ENCODE data around the gene ZNF772. TPM values are rescaled to one million over a fixed set of nuclear protein-coding genes. Genes with fewer than 3 reads are reported as not detected.
A peak's percentile ranks its signal among the peaks of the same experiment; 100 is the strongest.
"Not testable (repeated sequence)": the region's sequence is repeated elsewhere in the genome, so short reads cannot be mapped to it uniquely, and the experiment has no call there.

Gene ZNF772
- 5.8 TPM for total RNA-seq (2013)
- polyA plus RNA-seq (1 to 10 TPM in 1 of 3 donors, under 1 TPM in 2; 0.32 to 1.2 (median 0.99) TPM), polyA minus RNA-seq (1.9 and 2.4 TPM in 2 replicates), total RNA-seq (0.84 to 8.7 (median 2.4) reads per million in 11 experiments)

- Histone ChIP-seq H2AFZ (ENCODE audit: insufficient read depth, low read depth, low read length, poor library complexity, severe bottlenecking) (peak within 1 kb of the TSS; percentile 98), H3K9ac (ENCODE audit: insufficient read depth, low read length, poor library complexity, severe bottlenecking) (peak within 1 kb of the TSS; percentile 73), H3K27ac (ENCODE audit: low read depth in 1 of 2, low read length in 2 of 2) (peak within 1 kb of the TSS; percentile 51 to 91), H3K4me2 (replicated peaks; ENCODE audit: extremely low read depth, low read length, poor library complexity, severe bottlenecking) (peak within 1 kb of the TSS; percentile 74), H3K4me1 (ENCODE audit: control insufficient read depth in 1 of 2, insufficient read depth in 2 of 2, low read length in 2 of 2) (peaks cover 12 to 15% of the 10 kb centered on the region in 2 donors), H3K79me2 (ENCODE audit: insufficient read depth, low read length) (no peaks in the 10 kb centered on the region), H4K20me1 (ENCODE audit: insufficient read depth, low read length) (no peaks in the 10 kb centered on the region), H3K27me3 (ENCODE audit: control insufficient read depth in 2 of 2, insufficient read depth in 2 of 2, low read length in 2 of 2) (no peaks in the 10 kb centered on the region), H3K4me3 (replicated peaks in 1 of 3; ENCODE audit: low read depth in 2 of 3, low read length in 3 of 3) (peak within 1 kb of the TSS; percentile 82 to 95 (median 87)), H3K36me3 (replicated peaks in 1 of 2; ENCODE audit: control insufficient read depth in 1 of 2, insufficient read depth in 2 of 2, low read length in 2 of 2) (peaks cover 19 to 40% of the 10 kb centered on the region in 2 donors), H3K9me3 (replicated peaks in 1 of 2; ENCODE audit: control insufficient read depth in 1 of 2, insufficient read depth in 1 of 2, low read length in 2 of 2) (peaks cover 64 to 83% of the 10 kb centered on the region in 2 donors)
- WGBS (ENCODE audit: insufficient coverage), result 7% methylated on average over 29 of the region's 38 CpGs
- H3K27ac Mint-ChIP-seq, result peak within 1 kb of the TSS; percentile 67 to 92 (median 88)
- peak within 1 kb of the TSS; percentile 79 to 92 for H3K4me3 Mint-ChIP-seq
- intact Hi-C loops (cut with micrococcal nuclease), result loop anchor here in 1 of 2 donors (1.0 to 5.0 kb wide), 4 partner anchors 40 to 203 kb away; partner anchors contain the start of genes ZNF17, ZNF416, ZNF551 and ZNF749
- H3K36me3 Mint-ChIP-seq, result peaks cover 30 to 40% of the 10 kb centered on the region in 2 donors
- TF ChIP-seq CTCF (IDR thresholded peaks at IDR 0.05), result peak; percentile 73
- H3K27me3 Mint-ChIP-seq (ENCODE audit: low read depth in 3 of 3), result peaks cover 0 to 2% (median 0%) of the 10 kb centered on the region in 3 donors
- peak; percentile 90 to 95 (median 93) for DNase-seq
- peaks cover 50 to 92% (median 83%) of the 10 kb centered on the region in 7 donors for H3K9me3 Mint-ChIP-seq
- H3K4me1 Mint-ChIP-seq, result peaks cover 13% of the 10 kb centered on the region
Measured at GRCh38 chr19:57477191-57478008, at the start of gene ZNF772. TSS of gene ZNF772 (minus strand) at chr19:57477566. CDS start at chr19:57477309, 257 bp downstream.

- H3K4me3 ChIP-seq (replicated peaks in 1 of 3; ENCODE audit: low read depth in 2 of 3, low read length in 3 of 3); H3K9ac ChIP-seq (ENCODE audit: insufficient read depth, low read length, poor library complexity, severe bottlenecking); H3K79me2 ChIP-seq (ENCODE audit: insufficient read depth, low read length); H2AFZ ChIP-seq (ENCODE audit: insufficient read depth, low read depth, low read length, poor library complexity, severe bottlenecking); H3K4me3 Mint-ChIP-seq; H3K27ac Mint-ChIP-seq; H3K27ac ChIP-seq (ENCODE audit: low read depth in 1 of 2, low read length in 2 of 2); H3K27me3 Mint-ChIP-seq (ENCODE audit: low read depth in 3 of 3); H3K4me1 Mint-ChIP-seq; H3K4me1 ChIP-seq (ENCODE audit: control insufficient read depth in 1 of 2, insufficient read depth in 2 of 2, low read length in 2 of 2); H3K27me3 ChIP-seq (ENCODE audit: control insufficient read depth in 2 of 2, insufficient read depth in 2 of 2, low read length in 2 of 2); intact Hi-C loops (cut with micrococcal nuclease); H3K4me2 ChIP-seq (replicated peaks; ENCODE audit: extremely low read depth, low read length, poor library complexity, severe bottlenecking); H4K20me1 ChIP-seq (ENCODE audit: insufficient read depth, low read length); DNase-seq: not testable (repeated sequence)
- Histone ChIP-seq H3K9me3 (replicated peaks in 1 of 2; ENCODE audit: control insufficient read depth in 1 of 2, insufficient read depth in 1 of 2, low read length in 2 of 2) (peaks cover 53 to 68% of the 10 kb centered on the region in 2 donors), H3K36me3 (replicated peaks in 1 of 2; ENCODE audit: control insufficient read depth in 1 of 2, insufficient read depth in 2 of 2, low read length in 2 of 2) (peaks cover 0 to 30% of the 10 kb centered on the region in 2 donors)
- WGBS (ENCODE audit: insufficient coverage), result no CpG with 5 or more reads among the region's 4 CpGs
- Mint-ChIP-seq H3K36me3 (peaks cover 4 to 19% of the 10 kb centered on the region in 2 donors), H3K9me3 (peaks cover 29 to 84% (median 74%) of the 10 kb centered on the region in 7 donors)
Measured at GRCh38 chr19:57518021-57518420, 40.7 kb upstream of the ZNF772 start.
